CD8-positive, alpha-beta memory T cell (primary cell): ENCODE results near the gene ACADVL. TPM values are rescaled to one million over a fixed set of nuclear protein-coding genes. Genes with fewer than 3 reads are reported as not detected.
A peak's percentile ranks its signal among the peaks of the same experiment; 100 is the strongest.

Source experiments
- CTCF ChIA-PET: fragments of 350-600 bp; sonication (Branson Sonifier 250); formaldehyde crosslinking; loops from one replicate; lab custom pipeline; 2021; ENCODE audit warnings: antibody characterized with exemption; lab: Charles Lee
- POLR2A ChIA-PET: fragments of 350-600 bp; sonication (Branson Sonifier 250); formaldehyde crosslinking; loops from one replicate; lab custom pipeline; 2021; ENCODE audit warnings: antibody characterized with exemption; lab: Charles Lee
- DNase-seq, 5 donors: peaks; one replicate each; pipeline versions ENCODE4 v3.0.0 to v3.0.0-alpha.2; 2020 to 2022; ENCODE audit warnings: mixed read lengths in 1 of 5
- H3K27ac ChIP-seq: one replicate; pipeline ENCODE4 v1.7.0; 2013; ENCODE audit warnings: low read depth, mild to moderate bottlenecking, low read length, moderate library complexity
- H3K27me3 ChIP-seq: 2 replicates; pipeline ENCODE4 v1.7.0; 2013; ENCODE audit warnings: low read length, mild to moderate bottlenecking; ENCODE audit not compliant: insufficient read depth, poor library complexity, severe bottlenecking
- H3K36me3 ChIP-seq: 2 replicates; pipeline ENCODE4 v1.7.0; 2013; ENCODE audit warnings: mild to moderate bottlenecking, low read length, moderate library complexity; ENCODE audit not compliant: insufficient read depth
- H3K4me1 ChIP-seq: 2 replicates; pipeline ENCODE4 v1.7.0; 2013; ENCODE audit warnings: mild to moderate bottlenecking, low read length, moderate library complexity; ENCODE audit not compliant: insufficient read depth
- H3K4me3 ChIP-seq: 2 replicates; pipeline ENCODE4 v1.7.0; 2013; ENCODE audit warnings: mild to moderate bottlenecking, low read length
- H3K9me3 ChIP-seq: 2 replicates; pipeline ENCODE4 v1.7.0; 2013; ENCODE audit warnings: mild to moderate bottlenecking, low read length
- H3K27ac Mint-ChIP-seq, 8 donors: one replicate each; pipeline ENCODE4 v1.8.0; 2020 to 2021; ENCODE audit warnings: mixed read lengths in 8 of 8, mild to moderate bottlenecking in 6 of 8, inconsistent platforms in 3 of 8, moderate library complexity in 3 of 8
- H3K27me3 Mint-ChIP-seq, 2 donors: one replicate each; pipeline ENCODE4 v1.8.0; 2020 to 2021; ENCODE audit warnings: mixed read lengths in 2 of 2, mild to moderate bottlenecking in 1 of 2, moderate library complexity in 1 of 2
- H3K36me3 Mint-ChIP-seq, 3 donors: one replicate each; pipeline ENCODE4 v1.8.0; 2020 to 2021; ENCODE audit warnings: mixed read lengths in 3 of 3, inconsistent platforms in 1 of 3, mild to moderate bottlenecking in 1 of 3
- H3K4me1 Mint-ChIP-seq, 3 donors: one replicate each; pipeline ENCODE4 v1.8.0; 2020 to 2021; ENCODE audit warnings: mixed read lengths in 3 of 3, inconsistent platforms in 1 of 3, mild to moderate bottlenecking in 1 of 3
- H3K4me3 Mint-ChIP-seq, 7 donors: one replicate each; pipeline ENCODE4 v1.8.0; 2020 to 2021; ENCODE audit warnings: mixed read lengths in 7 of 7, mild to moderate bottlenecking in 6 of 7, moderate library complexity in 4 of 7, inconsistent platforms in 2 of 7
- H3K9me3 Mint-ChIP-seq, 5 donors: one replicate each; pipeline ENCODE4 v1.8.0; 2020 to 2022; ENCODE audit warnings: mixed read lengths in 5 of 5, mild to moderate bottlenecking in 3 of 5, moderate library complexity in 2 of 5, inconsistent platforms in 1 of 5
- polyA plus RNA-seq: library from polyadenylated mRNA; unstranded; fragments of 300-500 nt; fragmentation: Illumina TruSeq; gene quantifications from one replicate; pipeline ENCODE4 v1.2.3, GENCODE V29; 2021
- total RNA-seq, 2 experiments: library from RNA; stranded (reverse); gene quantifications; one replicate each; pipeline ENCODE4 v1.2.3, GENCODE V29; 2021

The ACADVL gene
- total and polyA plus RNA-seq, 3 experiments from 2014 or later, result 109 to 288 (median 281) TPM

DNA sequence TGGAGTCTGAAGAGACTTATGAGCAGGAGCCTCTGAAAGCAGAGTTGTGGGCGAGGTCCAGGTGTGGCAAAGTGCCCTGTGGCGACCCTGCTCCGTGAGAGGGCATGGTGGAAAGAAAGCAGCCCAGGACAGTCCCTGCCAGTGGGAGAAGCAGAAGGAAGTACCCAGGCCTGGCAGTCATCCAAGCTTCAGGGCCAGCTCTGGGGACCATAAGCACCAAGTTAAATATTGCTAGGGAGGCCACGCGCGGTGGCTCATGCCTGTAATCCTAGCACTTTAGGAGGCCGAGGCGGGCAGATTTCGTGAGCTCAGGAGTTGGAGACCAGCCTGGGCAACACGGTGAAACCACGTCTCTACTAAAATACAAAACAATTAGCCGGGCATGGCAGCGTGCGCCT is 35.6 kb upstream of the ACADVL start:
- Mint-ChIP-seq H3K27me3 (peaks cover 0 to 6% of the 10 kb centered on the region in 2 donors), H3K27ac (peak overlapping the region in 1 of 8 donors; percentile 97), H3K4me3 (no peak overlapping the region), H3K36me3 (no peaks in the 10 kb centered on the region), H3K4me1 (no peaks in the 10 kb centered on the region), H3K9me3 (no peaks in the 10 kb centered on the region)
- Histone ChIP-seq H3K36me3 (no peaks in the 10 kb centered on the region), H3K27me3 (no peaks in the 10 kb centered on the region), H3K27ac (no peak overlapping the region), H3K9me3 (no peaks in the 10 kb centered on the region), H3K4me1 (no peaks in the 10 kb centered on the region), H3K4me3 (no peak overlapping the region)
- POLR2A ChIA-PET, result no interaction called here
- CTCF ChIA-PET, result no interaction called here
- no peak for DNase-seq

DNA sequence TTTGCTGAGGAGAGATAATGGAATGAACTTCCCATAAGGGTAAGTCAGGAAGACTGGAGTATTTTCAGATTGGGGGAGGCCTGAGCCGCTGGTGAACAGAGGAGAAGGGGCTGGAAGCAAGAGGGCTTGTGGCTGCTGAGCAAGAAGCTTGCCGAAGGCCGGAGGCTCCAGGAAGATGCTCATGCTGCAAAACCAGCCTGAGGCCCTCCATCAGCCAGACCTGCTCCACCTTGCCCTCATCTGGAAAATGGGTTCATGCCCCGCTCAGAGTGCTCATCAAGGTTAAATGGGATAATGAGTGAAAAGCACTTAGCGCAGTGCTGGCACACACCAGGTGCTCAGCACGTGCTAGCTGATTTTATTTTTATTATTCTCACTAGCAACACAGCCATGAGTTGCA is 35.1 kb upstream of the ACADVL start:
- Histone ChIP-seq H3K4me3 (no peak overlapping the region), H3K36me3 (no peaks in the 10 kb centered on the region), H3K4me1 (no peaks in the 10 kb centered on the region), H3K27ac (no peak overlapping the region), H3K27me3 (no peaks in the 10 kb centered on the region), H3K9me3 (no peaks in the 10 kb centered on the region)
- ChIA-PET CTCF (interaction anchor here (1.2 kb wide), 1 partner anchor 47 kb away, joined by 3 read pairs; no protein-coding TSS in a partner anchor), POLR2A (no interaction called here)
- Mint-ChIP-seq H3K4me1 (no peaks in the 10 kb centered on the region), H3K36me3 (no peaks in the 10 kb centered on the region), H3K27me3 (peaks cover 0 to 2% of the 10 kb centered on the region in 2 donors), H3K4me3 (no peak overlapping the region), H3K27ac (peak overlapping the region in 1 of 8 donors; percentile 24), H3K9me3 (no peaks in the 10 kb centered on the region)
- no peak for DNase-seq

DNA sequence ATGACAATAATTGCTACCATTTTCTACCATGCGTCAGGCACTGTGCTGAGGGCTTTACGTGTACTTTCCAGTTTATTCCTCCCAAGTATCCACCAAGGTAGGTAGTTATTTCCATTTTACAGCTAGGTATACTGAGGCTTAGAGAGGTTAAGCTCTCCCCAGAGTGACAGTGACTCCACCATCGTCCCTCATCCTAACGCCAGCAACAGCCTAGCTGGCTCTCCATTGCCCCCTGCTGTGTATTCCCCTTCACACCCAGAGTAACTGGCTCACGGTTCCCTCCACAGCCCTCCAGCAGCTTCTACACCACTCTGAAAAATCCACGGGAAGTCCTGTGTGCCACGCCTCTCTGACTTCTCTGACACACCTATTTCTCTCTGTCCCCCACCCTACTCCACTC is 33.5 kb upstream of the ACADVL start:
- Histone ChIP-seq H3K4me1 (no peaks in the 10 kb centered on the region), H3K27ac (no peak overlapping the region), H3K27me3 (no peaks in the 10 kb centered on the region), H3K9me3 (no peaks in the 10 kb centered on the region), H3K4me3 (no peak overlapping the region), H3K36me3 (no peaks in the 10 kb centered on the region)
- Mint-ChIP-seq H3K36me3 (no peaks in the 10 kb centered on the region), H3K27me3 (peaks cover 0 to 2% of the 10 kb centered on the region in 2 donors), H3K4me1 (no peaks in the 10 kb centered on the region), H3K27ac (no peak overlapping the region), H3K4me3 (no peak overlapping the region), H3K9me3 (no peaks in the 10 kb centered on the region)
- CTCF ChIA-PET, result no interaction called here
- DNase-seq, result no peak
- POLR2A ChIA-PET, result no interaction called here

DNA sequence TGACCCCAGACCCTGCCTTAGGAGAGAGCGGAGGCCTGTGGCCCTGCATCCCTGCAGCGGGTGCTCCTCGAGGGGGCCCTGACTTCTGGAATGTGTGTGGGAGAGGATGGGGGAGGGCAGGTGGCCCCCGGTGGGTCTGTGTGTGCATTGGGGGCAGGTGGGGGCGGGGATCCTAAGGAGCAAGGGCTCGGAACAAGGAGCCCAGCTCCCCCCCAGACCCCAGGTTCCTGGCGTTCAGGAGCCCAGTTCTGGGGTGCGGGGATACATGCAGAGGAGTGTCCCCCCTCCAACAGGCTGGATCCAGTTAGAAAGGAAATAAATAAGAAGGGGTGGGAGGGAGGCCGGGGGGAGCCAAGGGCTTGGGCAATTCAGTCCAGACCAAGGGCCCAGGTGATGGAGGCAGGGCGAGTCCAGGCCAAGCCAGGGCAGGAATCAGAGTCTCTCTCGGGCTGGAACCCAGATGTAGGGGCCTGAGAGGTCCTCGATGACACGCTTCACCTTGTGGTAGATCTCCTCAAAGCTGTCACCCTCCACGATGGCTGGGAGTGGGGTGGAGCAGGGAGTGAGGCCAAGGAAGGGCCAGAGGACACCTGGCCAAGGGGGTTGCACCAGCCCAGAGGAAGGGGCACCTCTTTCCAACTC is 29.3 kb upstream of the ACADVL start:
- Mint-ChIP-seq H3K36me3 (peaks cover 0 to 4% (median 0%) of the 10 kb centered on the region in 3 donors), H3K4me3 (no peak overlapping the region), H3K27ac (peak overlapping the region in 1 of 8 donors; percentile 47), H3K4me1 (no peaks in the 10 kb centered on the region), H3K27me3 (peaks cover 0 to 2% of the 10 kb centered on the region in 2 donors), H3K9me3 (no peaks in the 10 kb centered on the region)
- Histone ChIP-seq H3K4me1 (no peaks in the 10 kb centered on the region), H3K36me3 (no peaks in the 10 kb centered on the region), H3K9me3 (no peaks in the 10 kb centered on the region), H3K27me3 (no peaks in the 10 kb centered on the region), H3K27ac (no peak overlapping the region), H3K4me3 (no peak overlapping the region)
- ChIA-PET POLR2A (no interaction called here), CTCF (no interaction called here)
- DNase-seq, result no peak

- DNase-seq, result no peak
- H3K36me3 Mint-ChIP-seq, result peaks cover 0 to 4% (median 0%) of the 10 kb centered on the region in 3 donors
- CTCF ChIA-PET, result no interaction called here
- no peaks in the 10 kb centered on the region for H3K27me3 ChIP-seq
- no peak overlapping the region for H3K4me3 Mint-ChIP-seq
- no peaks in the 10 kb centered on the region for H3K4me1 ChIP-seq
- peaks cover 0 to 2% of the 10 kb centered on the region in 2 donors for H3K27me3 Mint-ChIP-seq
- POLR2A ChIA-PET, result no interaction called here
- H3K9me3 ChIP-seq, result no peaks in the 10 kb centered on the region
- no peaks in the 10 kb centered on the region for H3K9me3 Mint-ChIP-seq
- H3K36me3 ChIP-seq, result no peaks in the 10 kb centered on the region
- H3K4me3 ChIP-seq, result no peak overlapping the region
- H3K4me1 Mint-ChIP-seq, result no peaks in the 10 kb centered on the region
- peak overlapping the region in 1 of 8 donors; percentile 65 for H3K27ac Mint-ChIP-seq
- no peak overlapping the region for H3K27ac ChIP-seq
These were observed 28.7 kb upstream of the ACADVL start for GRCh38 chr17:7191069-7191468.

DNA sequence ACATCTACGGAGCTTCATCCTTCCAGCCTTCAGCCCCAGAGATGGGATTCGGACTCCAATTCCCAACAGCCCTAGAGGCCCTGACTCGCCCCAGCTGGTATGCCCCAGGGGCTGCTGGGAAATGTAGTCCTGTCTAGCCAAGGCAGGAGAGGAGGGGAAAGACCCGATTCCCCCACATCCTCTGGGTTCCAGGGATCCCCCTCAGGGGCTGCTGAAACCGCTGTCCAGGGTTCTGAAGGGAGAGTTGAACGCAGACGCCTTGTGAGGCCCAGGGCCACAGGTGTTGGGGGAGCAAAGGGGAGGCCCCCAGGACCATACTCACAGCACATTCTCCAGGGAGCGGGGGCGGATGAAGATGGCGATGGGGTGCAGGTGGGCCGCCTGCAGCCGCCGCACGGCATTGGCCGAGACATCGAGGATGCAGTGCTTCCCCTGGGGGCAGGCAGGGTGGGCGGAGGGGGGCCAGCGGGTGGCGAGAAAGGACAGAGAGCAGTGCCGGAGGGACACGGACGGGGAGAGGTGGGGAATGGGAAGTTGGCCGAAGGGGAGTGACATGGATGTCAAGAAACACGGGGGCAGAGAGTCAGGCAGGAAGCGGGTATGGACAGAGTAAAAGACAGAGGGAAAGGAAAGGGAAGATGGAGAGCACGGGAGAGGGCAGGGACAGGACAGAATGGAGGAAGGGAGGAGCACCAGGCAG is 28.0 kb upstream of the ACADVL start:
- Histone ChIP-seq H3K4me1 (no peaks in the 10 kb centered on the region), H3K27ac (no peak overlapping the region), H3K9me3 (no peaks in the 10 kb centered on the region), H3K4me3 (no peak overlapping the region), H3K36me3 (no peaks in the 10 kb centered on the region), H3K27me3 (no peaks in the 10 kb centered on the region)
- DNase-seq, result no peak
- Mint-ChIP-seq H3K27me3 (peaks cover 0 to 2% of the 10 kb centered on the region in 2 donors), H3K36me3 (peaks cover 0 to 6% (median 0%) of the 10 kb centered on the region in 3 donors), H3K4me3 (no peak overlapping the region), H3K9me3 (no peaks in the 10 kb centered on the region), H3K27ac (no peak overlapping the region), H3K4me1 (no peaks in the 10 kb centered on the region)
- CTCF ChIA-PET, result no interaction called here
- POLR2A ChIA-PET, result no interaction called here

GRCh38 chr17:7192271-7192937 is 27.3 kb upstream of the ACADVL start:
- Histone ChIP-seq H3K4me3 (no peak overlapping the region), H3K27ac (no peak overlapping the region), H3K4me1 (no peaks in the 10 kb centered on the region), H3K27me3 (no peaks in the 10 kb centered on the region), H3K36me3 (no peaks in the 10 kb centered on the region), H3K9me3 (no peaks in the 10 kb centered on the region)
- H3K27me3 Mint-ChIP-seq, result peaks cover 0 to 2% of the 10 kb centered on the region in 2 donors
- no peaks in the 10 kb centered on the region for H3K9me3 Mint-ChIP-seq
- H3K36me3 Mint-ChIP-seq, result peaks cover 0 to 6% (median 0%) of the 10 kb centered on the region in 3 donors
- CTCF ChIA-PET, result no interaction called here
- POLR2A ChIA-PET, result no interaction called here
- no peak overlapping the region for H3K4me3 Mint-ChIP-seq
- H3K4me1 Mint-ChIP-seq, result no peaks in the 10 kb centered on the region
- no peak for DNase-seq
- no peak overlapping the region for H3K27ac Mint-ChIP-seq

DNA sequence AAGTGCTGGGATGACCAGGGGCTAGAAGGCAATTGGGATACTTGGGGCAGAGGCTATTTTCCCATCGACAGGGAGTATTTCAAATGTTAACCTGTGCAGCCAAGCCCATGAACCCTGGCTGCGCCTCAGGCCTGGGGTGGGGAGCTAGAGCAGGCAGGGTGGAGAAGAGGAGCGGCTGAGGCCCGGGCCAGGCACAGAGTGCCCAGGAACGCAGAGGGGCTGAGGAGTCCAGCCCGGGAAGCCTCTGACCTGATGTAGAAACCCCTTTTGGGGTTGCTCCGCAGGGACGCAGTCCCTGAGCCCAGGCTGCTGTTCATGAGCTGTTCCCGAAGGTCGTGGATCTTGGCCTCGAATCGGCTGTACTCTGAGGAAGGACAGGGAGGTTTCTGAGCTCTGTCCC is 23.8 kb upstream of the ACADVL start:
- Mint-ChIP-seq H3K36me3 (peaks cover 0 to 6% (median 0%) of the 10 kb centered on the region in 3 donors), H3K9me3 (no peaks in the 10 kb centered on the region), H3K27me3 (peaks cover 0 to 2% of the 10 kb centered on the region in 2 donors), H3K4me1 (no peaks in the 10 kb centered on the region), H3K4me3 (no peak overlapping the region), H3K27ac (no peak overlapping the region)
- no peaks in the 10 kb centered on the region for H3K36me3 ChIP-seq
- DNase-seq, result no peak
- no peaks in the 10 kb centered on the region for H3K4me1 ChIP-seq
- no peaks in the 10 kb centered on the region for H3K27me3 ChIP-seq
- H3K4me3 ChIP-seq, result no peak overlapping the region
- ChIA-PET CTCF (no interaction called here), POLR2A (no interaction called here)
- H3K9me3 ChIP-seq, result no peaks in the 10 kb centered on the region
- H3K27ac ChIP-seq, result no peak overlapping the region
